GM18868 (cell line): Measurements from ENCODE around the gene IBA57.

Experiments
- ATAC-seq: cut with Tn5 transposase; IDR thresholded peaks from one replicate; pipeline ENCODE4 v1.9.1; 2021; ENCODE audit warnings: mild to moderate bottlenecking, moderate library complexity; ENCODE audit not compliant: unreplicated experiment

Gene IBA57

DNA sequence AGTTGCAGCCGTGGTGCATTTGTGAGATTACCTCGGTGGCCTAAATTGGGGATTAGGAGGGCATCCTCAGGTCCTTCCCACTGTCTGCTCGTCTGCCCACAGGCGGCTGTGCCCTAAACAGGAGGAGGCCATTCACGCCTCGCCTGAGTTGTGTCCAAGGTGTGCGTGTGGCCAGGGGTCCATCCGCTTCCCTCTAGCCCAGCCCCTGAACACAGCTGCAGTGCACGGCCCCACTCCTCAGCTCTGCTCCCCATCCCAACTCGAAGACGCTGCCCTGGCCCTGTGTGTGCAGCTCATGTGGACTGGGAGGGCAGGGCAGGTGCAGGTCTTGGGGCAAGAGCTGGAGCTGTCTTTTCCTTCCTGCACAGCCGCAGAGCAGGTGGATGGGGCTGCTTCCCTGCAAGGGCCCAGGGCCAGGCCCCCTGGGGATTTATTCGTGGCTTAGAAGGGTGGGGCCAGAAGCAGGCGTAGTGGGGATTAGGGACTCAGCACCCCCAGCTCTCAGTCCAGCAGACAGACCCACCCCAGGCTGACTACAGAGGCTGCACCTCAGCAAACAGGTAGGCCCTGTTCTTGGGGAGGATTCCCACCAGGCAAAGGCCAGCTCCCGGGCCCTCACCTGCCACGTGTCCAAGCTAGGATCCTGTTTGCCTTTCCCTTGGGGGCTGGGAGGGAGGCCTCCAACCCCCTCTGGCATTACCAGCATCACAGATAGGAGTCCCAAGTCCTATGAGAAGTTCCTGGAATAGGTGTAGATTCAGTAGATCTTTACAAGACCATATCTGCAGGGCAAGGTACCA, 21.2 kb upstream of the IBA57 start:
- no peak for ATAC-seq

DNA sequence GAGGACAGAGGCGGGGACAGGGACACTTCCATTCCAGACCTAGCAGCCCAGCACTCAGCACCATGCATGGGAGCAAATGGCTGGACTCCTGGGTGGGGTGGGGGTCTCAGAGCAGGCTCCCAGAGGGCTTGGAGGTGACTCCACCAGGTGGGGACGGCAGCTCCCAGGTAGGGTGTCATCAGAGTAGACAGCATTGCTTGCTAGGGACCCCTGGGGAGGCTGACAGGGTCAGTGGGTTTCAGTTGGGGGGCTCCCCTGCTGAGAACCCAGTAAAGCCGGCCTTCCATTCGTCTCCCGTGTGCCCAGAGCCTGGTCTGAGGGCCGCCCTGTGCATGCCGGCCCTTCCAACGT, 20.6 kb upstream of the IBA57 start:
- ATAC-seq = no peak

- no peak for ATAC-seq
Observed at GRCh38 chr1:228145463-228146416, 19.9 kb upstream of the IBA57 start.

DNA sequence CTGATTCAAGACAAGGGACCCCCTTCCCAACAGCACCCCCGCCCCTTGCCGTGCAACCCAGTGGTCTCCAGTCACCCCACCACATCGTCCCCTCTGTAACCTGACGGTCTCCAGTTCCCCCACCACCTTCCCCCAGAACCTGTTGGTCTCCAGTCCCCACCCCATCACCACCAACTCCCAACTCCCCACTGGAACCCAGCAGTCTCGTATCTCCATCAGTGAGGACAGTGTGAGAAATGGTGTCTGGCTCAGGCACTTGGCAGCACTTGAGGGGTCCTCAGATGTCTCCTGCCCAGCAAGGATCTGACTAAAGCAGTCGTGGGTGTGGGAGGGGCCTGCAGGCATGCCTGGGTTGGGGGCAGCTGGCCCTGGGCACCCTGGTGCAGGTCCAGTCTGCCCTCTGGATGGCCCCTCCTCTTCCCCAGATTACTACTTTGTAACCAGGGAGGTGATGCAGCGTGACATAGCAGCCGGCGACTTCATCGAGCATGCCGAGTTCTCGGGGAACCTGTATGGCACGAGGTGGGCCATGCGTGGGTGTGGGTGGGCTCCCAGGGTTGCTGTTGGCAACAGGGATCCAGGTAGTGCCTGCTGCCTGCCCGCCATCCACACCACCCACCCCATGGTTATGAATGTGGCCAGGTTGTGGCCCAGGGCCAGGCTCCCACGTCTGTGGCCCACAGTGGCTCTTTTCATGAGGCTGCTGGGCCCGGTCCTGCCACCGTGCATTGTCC, 19.0 kb upstream of the IBA57 start:
- no peak for ATAC-seq

DNA sequence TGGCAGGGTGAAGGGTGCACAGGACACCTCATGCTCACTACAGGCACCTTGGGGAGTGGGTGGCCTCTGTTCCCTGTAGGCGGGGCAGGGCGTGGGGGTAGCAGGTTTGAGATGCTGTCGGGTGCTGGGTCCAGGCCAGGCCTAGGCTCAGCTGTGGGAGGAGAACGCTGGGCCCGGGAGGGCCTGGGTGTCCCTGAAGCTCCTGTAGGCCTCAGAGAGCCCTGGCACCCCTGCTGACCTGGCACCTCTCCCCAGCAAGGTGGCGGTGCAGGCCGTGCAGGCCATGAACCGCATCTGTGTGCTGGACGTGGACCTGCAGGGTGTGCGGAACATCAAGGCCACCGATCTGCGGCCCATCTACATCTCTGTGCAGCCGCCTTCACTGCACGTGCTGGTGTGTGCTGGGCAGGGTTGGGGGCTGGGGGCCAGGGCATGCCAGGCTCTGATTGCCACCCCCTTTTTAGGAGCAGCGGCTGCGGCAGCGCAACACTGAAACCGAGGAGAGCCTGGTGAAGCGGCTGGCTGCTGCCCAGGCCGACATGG, 18.4 kb upstream of the IBA57 start:
- no peak for ATAC-seq

DNA sequence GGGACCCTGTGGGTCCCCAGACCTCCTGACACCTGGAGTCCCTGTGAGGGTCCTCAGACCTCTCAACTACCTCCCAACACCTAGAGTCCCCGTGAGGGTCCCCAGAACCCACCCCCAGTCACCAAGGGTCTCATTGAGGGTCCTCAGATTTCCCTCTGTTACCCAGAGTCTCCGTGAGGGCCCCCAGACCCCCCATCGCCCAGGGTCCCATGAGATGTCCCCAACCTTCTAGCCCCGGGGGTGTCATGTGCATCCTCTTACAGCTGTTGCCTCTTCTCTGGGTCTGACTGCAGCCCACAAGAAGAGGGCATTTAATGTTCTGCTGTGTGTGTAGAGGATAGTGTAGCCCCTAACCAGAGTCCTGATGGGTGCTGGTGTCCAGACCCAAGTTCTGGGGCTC, 17.8 kb upstream of the IBA57 start:
- ATAC-seq = no peak

GRCh38 chr1:228148196-228148861, 17.3 kb upstream of the IBA57 start:
- ATAC-seq = no peak

DNA sequence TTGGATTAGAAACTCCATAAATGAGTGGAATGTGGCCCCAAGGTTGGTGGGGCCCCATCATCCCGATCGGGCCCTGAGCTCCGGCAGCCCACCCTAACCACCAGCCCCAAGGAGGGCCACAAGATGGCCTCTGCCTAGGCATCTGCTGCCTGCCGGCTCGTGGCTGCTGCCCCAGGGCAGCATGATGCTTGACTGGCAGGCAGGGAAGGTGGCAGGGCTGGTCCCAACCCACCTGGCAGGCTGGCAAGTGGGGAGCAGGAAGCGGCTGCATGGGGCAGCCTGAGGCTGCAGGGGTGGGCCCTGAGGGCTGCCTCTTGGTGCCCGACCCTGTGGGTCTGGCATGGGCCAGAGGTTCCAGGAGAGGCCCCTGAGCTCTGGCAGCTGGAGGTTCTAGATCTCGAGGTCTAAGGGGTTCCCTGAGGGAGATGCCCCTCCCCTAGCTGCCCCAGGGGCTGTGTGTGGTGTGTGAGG, 16.6 kb upstream of the IBA57 start:
- ATAC-seq = no peak

GRCh38 chr1:228149406-228150119, 16.0 kb upstream of the IBA57 start, which contains the start of gene GJC2:
GJC2 (plus strand) TSS chr1:228149930; CDS start chr1:228157759, 7,829 bp downstream.
- ATAC-seq = no peak

DNA sequence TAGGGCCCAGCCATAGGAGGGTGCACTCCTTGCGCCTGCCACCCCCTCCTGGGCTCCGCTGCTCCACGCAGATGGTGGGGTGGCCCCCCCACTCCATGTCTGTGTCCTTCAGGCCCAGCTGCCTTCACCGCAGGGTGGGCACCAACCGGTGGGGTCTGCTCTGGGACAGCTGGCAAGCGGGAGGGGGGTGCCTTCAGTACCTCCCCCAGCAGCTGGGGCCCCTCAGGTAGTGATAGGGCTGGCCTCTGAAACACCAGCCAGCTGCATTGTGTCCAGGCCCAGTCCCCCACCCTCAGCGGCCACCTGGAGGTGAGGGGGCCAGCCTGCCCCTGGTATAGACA, 15.5 kb upstream of the IBA57 start:
- ATAC-seq = no peak

DNA sequence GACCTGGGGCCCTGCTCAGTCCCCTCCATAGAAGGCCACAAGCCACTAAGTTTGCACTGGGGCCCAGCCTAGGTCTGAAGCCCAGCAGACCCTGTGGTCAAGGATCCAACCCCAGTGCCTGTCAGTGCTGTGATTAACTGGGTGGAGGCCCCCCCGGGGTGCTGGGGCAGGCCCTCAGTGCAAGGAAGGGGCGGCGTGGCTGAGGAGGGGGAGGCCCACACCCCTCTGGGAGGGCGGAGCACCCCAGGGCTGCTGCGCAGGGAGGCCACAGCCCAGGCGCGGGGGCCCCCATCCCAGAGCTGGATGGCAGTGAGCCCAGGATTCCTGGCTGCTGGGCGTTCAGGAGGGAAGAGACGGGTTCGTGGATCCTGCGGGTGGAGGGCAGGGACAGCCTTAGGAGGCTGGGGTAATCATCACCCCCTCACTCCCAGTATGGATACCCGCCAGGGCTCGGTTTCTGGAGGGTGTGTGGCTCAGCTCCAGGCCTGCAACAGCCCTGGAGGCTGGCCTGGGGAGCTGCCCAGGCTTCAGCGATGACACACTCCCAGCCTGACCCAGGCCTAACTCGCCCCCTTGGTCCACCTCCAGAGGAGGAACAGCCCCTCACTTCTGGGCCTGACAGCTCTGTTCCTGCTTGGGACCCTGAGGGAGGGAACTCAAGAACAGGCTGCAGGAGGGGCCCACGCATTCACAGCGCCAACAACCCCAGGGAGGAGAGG, 15.0 kb upstream of the IBA57 start:
- ATAC-seq = no peak

GRCh38 chr1:228151180-228151925, 14.3 kb upstream of the IBA57 start:
- no peak for ATAC-seq

DNA sequence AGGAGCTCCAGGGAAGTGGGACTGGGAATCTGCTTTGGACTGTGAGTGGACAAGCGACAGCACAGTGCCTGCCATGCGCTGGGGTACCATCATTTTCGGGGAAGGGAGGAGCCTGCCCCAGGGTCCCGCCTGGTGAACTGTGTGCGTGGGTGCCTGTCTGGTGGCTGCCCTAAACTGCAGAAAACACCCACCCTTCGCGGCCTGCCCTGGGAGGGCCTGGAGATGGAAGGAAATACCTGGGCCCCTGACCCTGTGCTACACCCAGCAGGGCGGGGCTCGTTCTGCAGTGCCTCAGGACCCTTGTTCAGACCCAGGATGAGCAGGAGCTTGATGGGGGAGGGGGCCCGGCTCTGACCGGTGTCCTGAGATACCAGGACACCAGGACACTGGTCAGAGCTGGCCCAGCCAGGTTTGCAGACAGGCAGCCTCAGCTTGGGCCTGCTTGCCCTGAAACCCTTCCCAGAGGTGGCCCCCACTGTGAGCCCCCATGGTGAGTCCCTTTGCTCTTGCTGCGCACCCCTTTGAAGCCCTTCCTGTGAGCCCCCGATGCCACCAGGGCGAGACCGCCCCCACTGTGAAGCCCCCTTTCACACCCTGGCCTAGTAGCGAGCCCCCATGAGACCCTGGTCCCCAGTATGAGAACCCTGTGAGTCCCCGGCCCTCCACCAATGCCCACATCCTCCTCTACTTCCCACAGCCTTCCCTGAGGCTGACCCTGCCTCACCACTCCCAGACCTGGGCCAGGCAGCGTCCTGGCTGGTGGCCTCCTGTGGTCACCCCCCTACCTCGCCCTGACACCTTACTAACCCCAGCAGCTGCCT, 13.3 kb upstream of the IBA57 start:
- ATAC-seq = no peak

- ATAC-seq = no peak
Observed at GRCh38 chr1:228152918-228153258, 12.7 kb upstream of the IBA57 start.

GRCh38 chr1:228154021-228154669, 11.5 kb upstream of the IBA57 start:
- no peak for ATAC-seq

- no peak for ATAC-seq
Observed at GRCh38 chr1:228154670-228155571, 10.7 kb upstream of the IBA57 start.
